Measurements from ENCODE around the gene DNAI7.

Gene DNAI7

DNA sequence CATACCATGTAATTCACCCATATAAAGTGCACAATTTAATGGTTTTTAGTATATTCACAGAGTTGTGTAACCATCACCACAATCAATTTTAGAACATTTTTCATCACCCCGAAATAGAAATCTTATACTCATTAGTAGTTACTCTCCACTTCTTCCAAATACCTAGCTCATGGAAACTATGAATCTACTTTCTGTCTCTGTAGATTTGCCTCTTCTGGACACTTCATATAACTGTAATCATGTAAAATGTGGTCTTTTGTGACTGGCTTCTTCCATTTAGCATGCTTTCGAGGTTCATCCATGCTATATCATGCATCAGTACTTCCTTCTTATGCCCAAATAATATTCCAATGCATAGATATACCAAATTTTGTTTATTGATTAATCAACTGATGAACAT, 10.8 kb downstream of the DNAI7 start:
- no peak for TF ChIP-seq CTCF (conservative IDR thresholded peaks at IDR 0.05; ENCODE audit: low read depth, low read length)
- DNase-seq (ENCODE audit: low read depth), result no peak
- H3K4me3 ChIP-seq (ENCODE audit: low read length), result no peak overlapping the region

DNA sequence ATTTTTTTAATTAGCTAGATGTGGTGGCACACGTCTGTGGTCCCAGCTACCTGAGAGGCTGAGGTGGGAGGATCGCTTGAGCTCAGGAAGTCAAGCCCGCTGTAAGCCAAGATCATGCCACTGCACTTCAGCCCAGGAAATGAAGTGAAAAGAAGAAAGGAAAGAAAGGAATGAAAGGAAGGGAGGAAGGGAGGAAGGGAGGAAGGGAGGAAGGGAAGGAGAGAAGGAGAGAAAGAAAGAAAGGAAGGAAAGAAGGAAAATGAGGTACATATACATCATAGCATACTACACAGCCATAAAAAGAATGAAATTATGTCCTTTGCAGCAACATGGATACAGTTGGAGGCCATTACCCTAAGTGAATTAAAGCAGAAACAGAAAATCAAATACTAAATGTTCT, 12.2 kb downstream of the DNAI7 start:
- no peak overlapping the region for H3K4me3 ChIP-seq (ENCODE audit: low read length)
- TF ChIP-seq CTCF (conservative IDR thresholded peaks at IDR 0.05; ENCODE audit: low read depth, low read length), result no peak
- DNase-seq (ENCODE audit: low read depth), result no peak

DNA sequence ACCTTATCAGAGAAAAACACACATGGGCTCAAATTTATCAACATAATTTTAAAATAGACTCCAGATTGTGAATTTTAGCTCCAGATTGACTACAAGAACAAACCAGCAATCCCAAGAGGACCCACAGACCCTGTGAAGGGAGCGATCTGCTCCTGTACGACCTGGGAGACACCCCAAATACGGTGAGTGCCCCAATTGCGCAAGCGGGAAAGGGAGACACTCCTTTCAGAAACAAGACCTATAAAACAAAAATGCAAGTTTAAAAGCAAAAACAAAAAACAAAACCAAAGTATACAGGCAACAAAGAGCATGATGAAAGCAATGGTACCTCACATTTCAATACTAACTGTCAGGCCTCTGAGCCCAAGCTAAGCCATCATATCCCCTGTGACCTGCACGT, 32.1 kb downstream of the DNAI7 start:
- no peak for DNase-seq (ENCODE audit: low read depth)
- no peak for TF ChIP-seq CTCF (conservative IDR thresholded peaks at IDR 0.05; ENCODE audit: low read depth, low read length)
- H3K4me3 ChIP-seq (ENCODE audit: low read length), result no peak overlapping the region

GRCh38 chr12:25156061-25156460, 38.9 kb downstream of the DNAI7 start:
- no peak for DNase-seq (ENCODE audit: low read depth)
- TF ChIP-seq CTCF (conservative IDR thresholded peaks at IDR 0.05; ENCODE audit: low read depth, low read length), result no peak
- H3K4me3 ChIP-seq (ENCODE audit: low read length), result no peak overlapping the region

GRCh38 chr12:25155022-25155576, 39.9 kb downstream of the DNAI7 start:
- TF ChIP-seq CTCF (conservative IDR thresholded peaks at IDR 0.05; ENCODE audit: low read depth, low read length), result peak; percentile 76
- H3K4me3 ChIP-seq (ENCODE audit: low read length), result no peak overlapping the region
- no peak for DNase-seq (ENCODE audit: low read depth)

DNA sequence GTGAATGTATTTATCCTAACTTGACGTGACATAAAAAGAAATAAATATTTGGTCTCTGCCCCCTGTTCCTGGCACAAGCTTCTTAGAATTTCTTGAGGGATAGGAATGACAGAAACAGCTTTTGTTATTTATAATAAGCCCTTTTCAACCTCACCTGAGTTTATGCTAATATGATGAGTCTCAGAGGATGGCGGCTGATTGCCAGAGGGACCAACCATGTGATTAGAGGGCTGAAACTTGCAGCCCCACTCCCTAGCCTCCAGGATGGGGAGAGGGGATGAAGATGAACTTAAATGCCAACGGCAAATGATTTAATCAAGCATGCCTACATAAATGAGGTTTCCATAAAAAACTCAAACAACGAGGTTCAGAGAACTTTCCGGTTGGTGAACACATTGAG, 42.9 kb downstream of the DNAI7 start:
- no peak for TF ChIP-seq CTCF (conservative IDR thresholded peaks at IDR 0.05; ENCODE audit: low read depth, low read length)
- no peak for DNase-seq (ENCODE audit: low read depth)
- no peak overlapping the region for H3K4me3 ChIP-seq (ENCODE audit: low read length)

- peak; percentile 91 for DNase-seq (ENCODE audit: low read depth)
- TF ChIP-seq CTCF (conservative IDR thresholded peaks at IDR 0.05; ENCODE audit: low read depth, low read length), result no peak
These were observed 43.5 kb downstream of the DNAI7 start for GRCh38 chr12:25151476-25151875.

More at GRCh38 chr12:25151476-25151875, 43.5 kb downstream of the DNAI7 start:
- no peak overlapping the region for H3K4me3 ChIP-seq (ENCODE audit: low read length)
